ENCODE results near the gene OVOL2. TPM values are rescaled to one million over a fixed set of nuclear protein-coding genes. Genes with fewer than 3 reads are reported as not detected.

The OVOL2 gene
- total RNA-seq, 2 experiments from 2014 or later, result not detected

DNA sequence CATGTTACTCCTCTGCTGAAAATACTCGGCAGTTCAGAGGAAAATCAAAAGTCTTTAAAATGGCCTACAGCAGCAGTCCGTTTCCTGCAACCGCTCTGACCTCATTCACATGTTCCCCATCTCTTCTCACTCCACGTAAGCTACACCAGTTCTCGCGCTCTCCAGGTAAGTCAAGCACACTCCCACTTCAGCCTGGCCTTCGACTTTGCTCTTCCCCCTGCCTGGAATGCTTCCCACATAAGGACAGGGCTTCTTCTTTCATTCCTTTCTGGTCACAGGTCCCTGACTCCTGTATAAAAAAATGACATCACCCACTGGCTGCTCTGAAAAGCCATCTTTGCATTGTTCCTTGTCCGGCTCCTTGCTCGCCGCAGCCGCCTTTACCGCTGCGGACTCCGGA, 46.2 kb downstream of the OVOL2 start:
- Histone ChIP-seq H2AFZ (ENCODE audit: low read length) (no peak overlapping the region), H3K4me2 (ENCODE audit: low read length) (no peak overlapping the region), H3K4me1 (ENCODE audit: insufficient read depth, low read length, poor library complexity, severe bottlenecking) (no peaks in the 10 kb centered on the region), H3K9me3 (ENCODE audit: low read length) (no peaks in the 10 kb centered on the region), H3K79me2 (ENCODE audit: insufficient read depth, low read depth, low read length) (no peaks in the 10 kb centered on the region), H3K27ac (ENCODE audit: low read depth, low read length, poor library complexity, severe bottlenecking) (no peak overlapping the region), H3K4me3 (ENCODE audit: low read depth, low read length, poor library complexity, severe bottlenecking) (no peak overlapping the region), H4K20me1 (ENCODE audit: insufficient read depth, low read length) (no peaks in the 10 kb centered on the region), H3K36me3 (ENCODE audit: insufficient read depth, low read length) (no peaks in the 10 kb centered on the region), H3K9me2 (ENCODE audit: insufficient read depth, low read length) (no peaks in the 10 kb centered on the region)
- ChIA-PET CTCF (ENCODE audit: unreplicated experiment) (no interaction called here), POLR2A (no interaction called here)
- intact Hi-C loops (cut with micrococcal nuclease; ENCODE audit: unreplicated experiment), result no loop called here
- no peak for TF ChIP-seq CTCF (conservative IDR thresholded peaks at IDR 0.05; ENCODE audit: low read length)
- no peak for TF ChIP-seq EZH2phosphoT487 (IDR thresholded peaks at IDR 0.05; ENCODE audit: borderline replicate concordance, low read depth, low read length)
- BruUV-seq (replicated peaks), result no TSS peak
- DNase-seq (ENCODE audit: low spot score), result no peak

- DNase-seq (ENCODE audit: low spot score), result no peak
- no peak overlapping the region for H3K27ac ChIP-seq (ENCODE audit: low read depth, low read length, poor library complexity, severe bottlenecking)
- no peaks in the 10 kb centered on the region for H3K36me3 ChIP-seq (ENCODE audit: insufficient read depth, low read length)
- ChIA-PET CTCF (ENCODE audit: unreplicated experiment) (no interaction called here), POLR2A (interaction anchor here (0.6 kb wide), 1 partner anchor 133 kb away, joined by 3 read pairs; no protein-coding TSS in a partner anchor)
- no TSS peak for BruUV-seq (replicated peaks)
- H3K4me2 ChIP-seq (ENCODE audit: low read length), result no peak overlapping the region
- H3K4me3 ChIP-seq (ENCODE audit: low read depth, low read length, poor library complexity, severe bottlenecking), result no peak overlapping the region
- no peaks in the 10 kb centered on the region for H3K79me2 ChIP-seq (ENCODE audit: insufficient read depth, low read depth, low read length)
- intact Hi-C loops (cut with micrococcal nuclease; ENCODE audit: unreplicated experiment), result no loop called here
- TF ChIP-seq EZH2phosphoT487 (IDR thresholded peaks at IDR 0.05; ENCODE audit: borderline replicate concordance, low read depth, low read length), result no peak
- TF ChIP-seq CTCF (conservative IDR thresholded peaks at IDR 0.05; ENCODE audit: low read length), result no peak
- no peaks in the 10 kb centered on the region for H3K9me3 ChIP-seq (ENCODE audit: low read length)
- no peaks in the 10 kb centered on the region for H4K20me1 ChIP-seq (ENCODE audit: insufficient read depth, low read length)
- H3K4me1 ChIP-seq (ENCODE audit: insufficient read depth, low read length, poor library complexity, severe bottlenecking), result peaks cover 11% of the 10 kb centered on the region
- H3K9me2 ChIP-seq (ENCODE audit: insufficient read depth, low read length), result no peaks in the 10 kb centered on the region
- H2AFZ ChIP-seq (ENCODE audit: low read length), result no peak overlapping the region
Observed at GRCh38 chr20:18009116-18009515, 48.6 kb downstream of the OVOL2 start.

DNA sequence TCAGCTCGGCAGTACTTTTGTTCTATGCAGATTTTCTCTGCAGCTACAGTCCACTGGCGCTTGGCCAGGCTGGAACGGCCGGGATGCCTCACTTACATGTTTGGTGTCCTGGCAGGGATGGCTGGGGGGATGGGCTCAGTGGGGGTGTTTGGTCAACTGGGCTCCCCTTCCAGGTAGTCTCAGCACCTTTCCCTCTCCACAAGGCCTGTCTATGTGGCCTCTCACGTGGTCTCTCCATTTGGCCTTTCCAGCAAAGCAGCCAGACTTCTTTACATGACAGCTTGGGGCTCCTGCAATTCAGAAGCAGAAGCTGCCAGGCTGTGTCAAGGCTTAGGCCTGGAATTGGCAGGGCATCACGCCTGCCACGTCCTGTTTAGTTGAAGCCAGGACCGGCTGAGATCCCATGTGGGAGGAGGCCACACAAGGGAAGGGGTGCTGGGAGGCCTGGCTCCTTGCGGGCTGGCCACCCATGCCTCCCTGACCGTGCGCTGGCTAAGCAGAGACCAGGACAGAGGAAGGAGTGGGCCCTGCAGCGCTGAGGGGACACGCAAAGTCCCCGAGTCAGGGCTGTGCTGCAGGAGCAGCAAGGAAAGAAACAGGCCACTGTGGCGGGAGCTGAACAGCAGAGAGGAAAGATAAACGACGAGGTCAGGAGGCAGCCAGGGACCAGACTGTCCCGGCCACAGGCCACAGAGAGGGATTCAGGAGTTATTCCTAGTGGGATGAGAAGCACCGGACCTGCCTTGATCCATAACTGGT, 50.0 kb downstream of the OVOL2 start:
- Histone ChIP-seq H3K36me3 (ENCODE audit: insufficient read depth, low read length) (no peaks in the 10 kb centered on the region), H3K9me2 (ENCODE audit: insufficient read depth, low read length) (no peaks in the 10 kb centered on the region), H4K20me1 (ENCODE audit: insufficient read depth, low read length) (no peaks in the 10 kb centered on the region), H3K4me2 (ENCODE audit: low read length) (no peak overlapping the region), H2AFZ (ENCODE audit: low read length) (no peak overlapping the region), H3K9me3 (ENCODE audit: low read length) (no peaks in the 10 kb centered on the region), H3K4me3 (ENCODE audit: low read depth, low read length, poor library complexity, severe bottlenecking) (no peak overlapping the region), H3K4me1 (ENCODE audit: insufficient read depth, low read length, poor library complexity, severe bottlenecking) (peaks cover 19% of the 10 kb centered on the region), H3K79me2 (ENCODE audit: insufficient read depth, low read depth, low read length) (no peaks in the 10 kb centered on the region), H3K27ac (ENCODE audit: low read depth, low read length, poor library complexity, severe bottlenecking) (no peak overlapping the region)
- POLR2A ChIA-PET, result interaction anchor here (0.6 kb wide), 1 partner anchor 1287 kb away, joined by 3 read pairs; no protein-coding TSS in a partner anchor
- BruUV-seq (replicated peaks), result no TSS peak
- DNase-seq (ENCODE audit: low spot score), result no peak
- intact Hi-C loops (cut with micrococcal nuclease; ENCODE audit: unreplicated experiment), result no loop called here
- no peak for TF ChIP-seq CTCF (conservative IDR thresholded peaks at IDR 0.05; ENCODE audit: low read length)
- CTCF ChIA-PET (ENCODE audit: unreplicated experiment), result no interaction called here
